Caco-2 (cell line): ENCODE data around the gene ZMYM1. TPM values are rescaled to one million over a fixed set of nuclear protein-coding genes. Genes with fewer than 3 reads are reported as not detected.
"Not testable (repeated sequence)": the region's sequence is repeated elsewhere in the genome, so short reads cannot be mapped to it uniquely, and the experiment has no call there.

Experiments used
- BruUV-seq: library from RNA; stranded (reverse); fragments of 400-500 nt; replicated peaks from 2 replicates; lab custom pipeline; 2021; lab: Mats Ljungman, UMichigan
- CTCF ChIA-PET: fragments of 300-600 bp; sonication (Branson Sonifier 250); formaldehyde crosslinking; loops from one replicate; lab custom pipeline; 2022; ENCODE audit warnings: antibody characterized with exemption; lab: Charles Lee
- POLR2A ChIA-PET: fragments of 300-600 bp; sonication (Branson Sonifier 250); formaldehyde crosslinking; loops from one replicate; lab custom pipeline; 2022; ENCODE audit warnings: antibody characterized with exemption; lab: Charles Lee
- DNase-seq, 2 experiments: peaks; one replicate each; pipeline versions ENCODE4 v3.0.0 to v3.0.0-alpha.2; 2020 to 2022
- H3K27me3 ChIP-seq: replicated peaks from 2 replicates; pipeline ENCODE4 v1.6.0; 2011; ENCODE audit warnings: low read length; ENCODE audit not compliant: control insufficient read depth, insufficient read depth
- H3K36me3 ChIP-seq: 2 replicates; pipeline ENCODE4 v1.5.1; 2011; ENCODE audit warnings: low read length; ENCODE audit not compliant: control insufficient read depth, insufficient read depth
- H3K4me1 ChIP-seq: fragments of 250-450 bp; sonication (Bioruptor Pico); 2 replicates; pipeline ENCODE4 v1.5.1; 2020; ENCODE audit warnings: mild to moderate bottlenecking
- H3K4me3 ChIP-seq: 2 replicates; pipeline ENCODE4 v1.5.1; 2011; ENCODE audit warnings: low read depth, mild to moderate bottlenecking, control low read depth, low read length
- H3K9me3 ChIP-seq: fragments of 250-450 bp; sonication (Bioruptor Pico); 2 replicates; pipeline ENCODE4 v1.5.1; 2020; ENCODE audit warnings: mild to moderate bottlenecking, moderate library complexity
- H3K27ac Mint-ChIP-seq: one replicate; pipeline ENCODE4 v1.8.0; 2022; ENCODE audit warnings: mixed read lengths; ENCODE audit not compliant: unreplicated experiment
- H3K27me3 Mint-ChIP-seq: one replicate; pipeline ENCODE4 v1.8.0; 2022; ENCODE audit warnings: mixed read lengths; ENCODE audit not compliant: insufficient read depth, unreplicated experiment
- H3K36me3 Mint-ChIP-seq: one replicate; pipeline ENCODE4 v1.8.0; 2022; ENCODE audit warnings: mild to moderate bottlenecking, mixed read lengths; ENCODE audit not compliant: insufficient read depth, unreplicated experiment
- H3K4me1 Mint-ChIP-seq: one replicate; pipeline ENCODE4 v1.8.0; 2022; ENCODE audit warnings: low read depth, mixed read lengths; ENCODE audit not compliant: unreplicated experiment
- H3K4me3 Mint-ChIP-seq: one replicate; pipeline ENCODE4 v1.8.0; 2022; ENCODE audit warnings: mild to moderate bottlenecking, moderate library complexity, mixed read lengths; ENCODE audit not compliant: unreplicated experiment
- H3K9me3 Mint-ChIP-seq: one replicate; pipeline ENCODE4 v1.8.0; 2022; ENCODE audit warnings: mixed read lengths; ENCODE audit not compliant: unreplicated experiment
- intact Hi-C: fragments of 100-400 bp; cut with micrococcal nuclease; formaldehyde crosslinking; loops from one replicate; pipeline ENCODE4 v1.10.0; 2022; ENCODE audit not compliant: unreplicated experiment
- total RNA-seq: library from RNA; stranded (reverse); gene quantifications from 2 replicates; pipeline ENCODE4 v1.2.3, GENCODE V29; 2022
- TF ChIP-seq, protein P1 (sequence below), 2 experiments: fragments of 200-600 bp in 1 of 2; IDR thresholded peaks; 1 replicate in 1 of 2; 2 replicates in 1 of 2; pipeline versions ENCODE4 v1.5.1 to v1.8.0; 2011 to 2022; ENCODE audit warnings: antibody characterized with exemption in 1 of 2, control low read depth in 1 of 2, inconsistent platforms in 1 of 2, low read depth in 1 of 2, low read length in 1 of 2, mild to moderate bottlenecking in 1 of 2, moderate library complexity in 1 of 2; ENCODE audit not compliant: insufficient read depth in 1 of 2, severe bottlenecking in 1 of 2, unreplicated experiment in 1 of 2

The ZMYM1 gene
- total RNA-seq, 1 experiment from 2014 or later, result 14.0 TPM

DNA sequence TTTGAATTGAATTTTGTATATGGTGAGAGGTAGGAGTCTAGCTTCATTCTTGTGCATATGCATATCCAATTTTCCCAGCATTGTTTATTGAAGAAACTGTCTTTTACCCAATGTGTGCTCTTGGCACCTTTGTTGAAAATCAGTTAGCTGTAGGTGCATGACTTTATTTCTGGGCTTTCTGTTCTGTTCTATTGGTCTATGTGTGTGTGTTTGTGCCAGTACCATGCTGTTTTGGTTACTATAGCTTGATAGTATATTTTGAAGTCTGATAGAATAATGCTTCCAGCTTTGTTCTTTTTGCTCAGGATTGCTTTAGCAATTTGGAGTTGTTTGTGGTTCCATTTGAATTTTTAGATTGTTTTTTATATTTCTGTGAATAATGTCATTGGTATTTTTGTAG, 9.4 kb upstream of the ZMYM1 start:
- H3K36me3 Mint-ChIP-seq, result no peaks in the 10 kb centered on the region
- Histone ChIP-seq H3K36me3 (no peaks in the 10 kb centered on the region), H3K9me3 (no peaks in the 10 kb centered on the region), H3K4me1 (no peaks in the 10 kb centered on the region), H3K4me3 (no peak overlapping the region), H3K27me3 (no peaks in the 10 kb centered on the region)
- H3K4me3 Mint-ChIP-seq, result no peak overlapping the region
- ChIA-PET POLR2A (no interaction called here), CTCF (no interaction called here)
- BruUV-seq, result no TSS peak
- DNase-seq, result no peak
- H3K27me3 Mint-ChIP-seq, result peaks cover 3% of the 10 kb centered on the region
- no peak overlapping the region for H3K27ac Mint-ChIP-seq
- intact Hi-C loops, result loop anchor here (10.0 kb wide), 1 partner anchor 485 kb away; the partner anchor contains the start of genes KIAA0319L and NCDN
- TF ChIP-seq, protein P1, sequence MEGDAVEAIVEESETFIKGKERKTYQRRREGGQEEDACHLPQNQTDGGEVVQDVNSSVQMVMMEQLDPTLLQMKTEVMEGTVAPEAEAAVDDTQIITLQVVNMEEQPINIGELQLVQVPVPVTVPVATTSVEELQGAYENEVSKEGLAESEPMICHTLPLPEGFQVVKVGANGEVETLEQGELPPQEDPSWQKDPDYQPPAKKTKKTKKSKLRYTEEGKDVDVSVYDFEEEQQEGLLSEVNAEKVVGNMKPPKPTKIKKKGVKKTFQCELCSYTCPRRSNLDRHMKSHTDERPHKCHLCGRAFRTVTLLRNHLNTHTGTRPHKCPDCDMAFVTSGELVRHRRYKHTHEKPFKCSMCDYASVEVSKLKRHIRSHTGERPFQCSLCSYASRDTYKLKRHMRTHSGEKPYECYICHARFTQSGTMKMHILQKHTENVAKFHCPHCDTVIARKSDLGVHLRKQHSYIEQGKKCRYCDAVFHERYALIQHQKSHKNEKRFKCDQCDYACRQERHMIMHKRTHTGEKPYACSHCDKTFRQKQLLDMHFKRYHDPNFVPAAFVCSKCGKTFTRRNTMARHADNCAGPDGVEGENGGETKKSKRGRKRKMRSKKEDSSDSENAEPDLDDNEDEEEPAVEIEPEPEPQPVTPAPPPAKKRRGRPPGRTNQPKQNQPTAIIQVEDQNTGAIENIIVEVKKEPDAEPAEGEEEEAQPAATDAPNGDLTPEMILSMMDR (IDR thresholded peaks at IDR 0.05; ENCODE audit: insufficient read depth in 1 of 2, low read depth in 1 of 2, low read length in 1 of 2, severe bottlenecking in 1 of 2, unreplicated experiment in 1 of 2), result no peak
- H3K9me3 Mint-ChIP-seq, result no peaks in the 10 kb centered on the region
- no peaks in the 10 kb centered on the region for H3K4me1 Mint-ChIP-seq

DNA sequence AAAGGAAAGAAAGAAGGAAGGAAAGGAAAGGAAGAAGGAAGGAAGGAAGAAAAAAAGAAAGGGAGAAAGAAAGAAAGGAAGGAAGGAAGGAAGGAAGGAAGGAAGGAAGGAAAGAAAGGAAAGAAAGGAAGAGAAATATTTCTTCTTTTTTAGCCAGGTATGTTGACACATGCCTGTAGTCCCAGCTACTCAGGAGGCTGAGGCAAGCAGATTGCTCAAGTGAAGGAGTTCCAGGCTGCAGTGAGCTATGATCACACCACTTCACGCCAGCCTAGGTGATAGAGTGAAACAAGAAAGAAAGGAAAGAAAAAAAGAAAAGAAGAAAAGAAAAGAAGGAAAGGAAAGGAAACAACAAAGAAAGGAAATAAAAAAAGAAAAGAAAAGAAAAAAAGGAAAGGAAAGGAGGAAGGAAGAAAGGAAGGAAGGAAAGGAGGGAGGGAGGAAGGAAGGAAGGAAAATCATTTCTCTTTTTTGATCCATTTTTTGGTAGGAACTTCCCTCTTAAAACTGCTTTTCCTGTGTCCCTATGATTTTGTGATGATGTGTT, 5.8 kb upstream of the ZMYM1 start:
- no peaks in the 10 kb centered on the region for H3K36me3 Mint-ChIP-seq

DNA sequence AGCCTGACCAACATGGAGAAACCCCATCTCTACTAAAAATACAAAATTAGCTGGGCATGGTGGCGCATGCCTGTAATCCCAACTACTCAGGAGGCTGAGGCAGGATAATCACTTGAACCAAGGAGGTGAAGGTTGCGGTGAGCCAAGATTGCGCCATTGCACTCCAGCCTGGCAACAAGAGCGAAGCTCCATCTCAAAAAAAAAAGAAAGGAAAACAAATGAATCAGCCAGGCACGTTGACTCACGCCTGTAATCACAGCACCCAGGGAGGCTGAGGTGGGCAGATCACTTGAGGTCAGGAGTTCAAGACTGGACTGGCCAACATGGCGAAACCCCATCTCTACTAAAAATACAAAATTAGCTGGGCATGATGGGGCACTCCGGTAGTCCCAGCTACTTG, 2.8 kb upstream of the ZMYM1 start:
- H3K4me1 Mint-ChIP-seq, CTCF ChIA-PET, DNase-seq, H3K4me1 ChIP-seq, H3K36me3 ChIP-seq, H3K36me3 Mint-ChIP-seq, H3K27me3 Mint-ChIP-seq, H3K4me3 Mint-ChIP-seq, H3K27me3 ChIP-seq, BruUV-seq, H3K9me3 ChIP-seq, H3K4me3 ChIP-seq, H3K27ac Mint-ChIP-seq, POLR2A ChIA-PET, H3K9me3 Mint-ChIP-seq: not testable (repeated sequence)
- intact Hi-C loops, result loop anchor here (10.0 kb wide), 1 partner anchor 478 kb away; the partner anchor contains the start of genes KIAA0319L and NCDN

More for the DNA sequence above, 5.8 kb upstream of the ZMYM1 start:
- no peak overlapping the region for H3K4me3 Mint-ChIP-seq
- ChIA-PET POLR2A (no interaction called here), CTCF (interaction anchor here (0.6 kb wide), 1 partner anchor 10 kb away, joined by 3 read pairs; no protein-coding TSS in a partner anchor)
- TF ChIP-seq, protein P1 (IDR thresholded peaks at IDR 0.05; ENCODE audit: insufficient read depth in 1 of 2, low read depth in 1 of 2, low read length in 1 of 2, severe bottlenecking in 1 of 2, unreplicated experiment in 1 of 2), result no peak
- no peaks in the 10 kb centered on the region for H3K27me3 ChIP-seq
- H3K4me1 ChIP-seq, result no peaks in the 10 kb centered on the region
- DNase-seq, result no peak
- peaks cover 3% of the 10 kb centered on the region for H3K27me3 Mint-ChIP-seq
- no peaks in the 10 kb centered on the region for H3K9me3 Mint-ChIP-seq
- H3K4me3 ChIP-seq, result no peak overlapping the region
- H3K4me1 Mint-ChIP-seq, result no peaks in the 10 kb centered on the region
- no TSS peak for BruUV-seq
- H3K36me3 ChIP-seq, result no peaks in the 10 kb centered on the region
- no peak overlapping the region for H3K27ac Mint-ChIP-seq
- H3K9me3 ChIP-seq, result no peaks in the 10 kb centered on the region
- intact Hi-C loops, result loop anchor here (10.0 kb wide), 1 partner anchor 481 kb away; the partner anchor contains the start of genes KIAA0319L and NCDN
